SU-DHL-6 (cell line): Measurements from ENCODE around the gene AGBL2.

ENCODE experiments used
- H2AFZ ChIP-seq: fragments of 200-600 bp; sonication (generic); 2 replicates; pipeline ENCODE4 v1.6.1; 2014; ENCODE audit warnings: low read depth, mild to moderate bottlenecking, moderate library complexity, mixed read lengths, antibody characterized with exemption, low read length; ENCODE audit not compliant: severe bottlenecking
- H3F3A ChIP-seq: fragments of 200-600 bp; shearing (Covaris generic); 2 replicates; pipeline ENCODE4 v1.6.0; 2016; ENCODE audit warnings: antibody characterized with exemption, mild to moderate bottlenecking; ENCODE audit not compliant: insufficient read depth
- H3K27ac ChIP-seq: fragments of 200-600 bp; sonication (generic); 2 replicates; pipeline ENCODE4 v1.5.1; 2016; ENCODE audit warnings: low read depth, mild to moderate bottlenecking, low read length, moderate library complexity, mixed read lengths
- H3K27me3 ChIP-seq: fragments of 200-600 bp; sonication (generic), shearing (Covaris generic); 2 replicates; pipeline ENCODE4 v1.6.0; 2014; ENCODE audit warnings: mild to moderate bottlenecking, low read length
- H3K36me3 ChIP-seq: fragments of 200-600 bp; sonication (generic); 2 replicates; pipeline ENCODE4 v1.6.1; 2014; ENCODE audit warnings: mild to moderate bottlenecking, low read length, mixed read lengths
- H3K4me2 ChIP-seq: fragments of 300-600, 200-600 bp; shearing (Covaris generic), sonication (generic); 2 replicates; pipeline ENCODE4 v1.6.0; 2014; ENCODE audit warnings: low read length, low read depth, mild to moderate bottlenecking; ENCODE audit not compliant: poor library complexity, severe bottlenecking
- H3K4me3 ChIP-seq: fragments of 200-600 bp; sonication (generic); 2 replicates; pipeline ENCODE4 v1.5.1; 2014; ENCODE audit warnings: antibody characterized with exemption, low read length, mild to moderate bottlenecking, mixed read lengths; ENCODE audit not compliant: insufficient read depth, poor library complexity, severe bottlenecking
- H3K79me2 ChIP-seq: fragments of 200-600 bp; sonication (generic); 2 replicates; pipeline ENCODE4 v1.6.1; 2014; ENCODE audit warnings: mild to moderate bottlenecking, low read length, moderate library complexity; ENCODE audit not compliant: insufficient read depth
- H3K9ac ChIP-seq: fragments of 200-600 bp; sonication (generic); 2 replicates; pipeline ENCODE4 v1.7.0; 2014; ENCODE audit warnings: mild to moderate bottlenecking, low read length
- H3K9me2 ChIP-seq: fragments of 200-600 bp; sonication (generic); replicated peaks from 2 replicates; pipeline ENCODE4 v1.6.1; 2014; ENCODE audit warnings: low read length; ENCODE audit not compliant: insufficient read depth
- H3K9me3 ChIP-seq: fragments of 200-600 bp; sonication (generic); 2 replicates; pipeline ENCODE4 v1.6.1; 2014; ENCODE audit warnings: low read length, mixed read lengths; ENCODE audit not compliant: insufficient read depth
- H4K20me1 ChIP-seq: fragments of 200-600 bp; sonication (generic); 2 replicates; pipeline ENCODE4 v1.6.1; 2014; ENCODE audit warnings: low read depth, mild to moderate bottlenecking, antibody characterized with exemption, low read length, moderate library complexity, mixed read lengths
- EZH2phosphoT487 ChIP-seq: fragments of 200-600 bp; sonication (generic), shearing (Covaris generic); conservative IDR thresholded peaks from 2 replicates; pipeline ENCODE4 v1.6.1; 2018; ENCODE audit warnings: mild to moderate bottlenecking, antibody characterized with exemption, low read length, moderate library complexity, mixed read lengths
- TF ChIP-seq, protein P1 (sequence below): fragments of 200-600 bp; sonication (generic); IDR thresholded peaks from one replicate; pipeline ENCODE4 v1.5.1; 2017; ENCODE audit warnings: antibody characterized with exemption, mild to moderate bottlenecking, low read length, moderate library complexity; ENCODE audit not compliant: insufficient read depth, poor library complexity, severe bottlenecking

Gene AGBL2

DNA sequence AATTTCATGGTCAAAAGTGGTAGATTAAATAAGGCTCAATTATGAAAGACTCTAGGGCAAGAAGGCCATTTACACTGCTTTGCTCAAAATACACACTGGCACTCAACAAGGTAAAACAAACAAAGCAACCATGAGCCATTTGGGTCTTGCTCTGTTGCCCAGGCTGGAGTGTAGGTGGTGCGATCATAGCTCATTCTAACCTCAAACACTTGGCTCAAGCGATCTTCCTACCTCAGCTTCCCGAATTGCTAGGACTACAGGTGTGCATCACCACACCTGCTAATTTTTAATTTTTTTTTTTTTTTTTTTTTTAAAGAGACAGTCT is 10.9 kb upstream of the AGBL2 start:
- H4K20me1 ChIP-seq: no peaks in the 10 kb centered on the region
- no peaks in the 10 kb centered on the region for H3K79me2 ChIP-seq
- TF ChIP-seq, protein P1, sequence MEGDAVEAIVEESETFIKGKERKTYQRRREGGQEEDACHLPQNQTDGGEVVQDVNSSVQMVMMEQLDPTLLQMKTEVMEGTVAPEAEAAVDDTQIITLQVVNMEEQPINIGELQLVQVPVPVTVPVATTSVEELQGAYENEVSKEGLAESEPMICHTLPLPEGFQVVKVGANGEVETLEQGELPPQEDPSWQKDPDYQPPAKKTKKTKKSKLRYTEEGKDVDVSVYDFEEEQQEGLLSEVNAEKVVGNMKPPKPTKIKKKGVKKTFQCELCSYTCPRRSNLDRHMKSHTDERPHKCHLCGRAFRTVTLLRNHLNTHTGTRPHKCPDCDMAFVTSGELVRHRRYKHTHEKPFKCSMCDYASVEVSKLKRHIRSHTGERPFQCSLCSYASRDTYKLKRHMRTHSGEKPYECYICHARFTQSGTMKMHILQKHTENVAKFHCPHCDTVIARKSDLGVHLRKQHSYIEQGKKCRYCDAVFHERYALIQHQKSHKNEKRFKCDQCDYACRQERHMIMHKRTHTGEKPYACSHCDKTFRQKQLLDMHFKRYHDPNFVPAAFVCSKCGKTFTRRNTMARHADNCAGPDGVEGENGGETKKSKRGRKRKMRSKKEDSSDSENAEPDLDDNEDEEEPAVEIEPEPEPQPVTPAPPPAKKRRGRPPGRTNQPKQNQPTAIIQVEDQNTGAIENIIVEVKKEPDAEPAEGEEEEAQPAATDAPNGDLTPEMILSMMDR: no peak
- no peak for TF ChIP-seq EZH2phosphoT487
- no peak overlapping the region for H3K4me2 ChIP-seq
- no peaks in the 10 kb centered on the region for H3K9me3 ChIP-seq
- no peak overlapping the region for H3K4me3 ChIP-seq
- peaks cover 40% of the 10 kb centered on the region; the same call in 1 of the 2 replicates for H3K36me3 ChIP-seq
- H3K27me3 ChIP-seq: no peaks in the 10 kb centered on the region
- H3F3A ChIP-seq: peaks cover 5% of the 10 kb centered on the region; the same call in 1 of the 2 replicates
- H3K9me2 ChIP-seq: no peaks in the 10 kb centered on the region
- no peak overlapping the region for H3K9ac ChIP-seq
- no peak overlapping the region for H2AFZ ChIP-seq
- H3K27ac ChIP-seq: no peak overlapping the region

DNA sequence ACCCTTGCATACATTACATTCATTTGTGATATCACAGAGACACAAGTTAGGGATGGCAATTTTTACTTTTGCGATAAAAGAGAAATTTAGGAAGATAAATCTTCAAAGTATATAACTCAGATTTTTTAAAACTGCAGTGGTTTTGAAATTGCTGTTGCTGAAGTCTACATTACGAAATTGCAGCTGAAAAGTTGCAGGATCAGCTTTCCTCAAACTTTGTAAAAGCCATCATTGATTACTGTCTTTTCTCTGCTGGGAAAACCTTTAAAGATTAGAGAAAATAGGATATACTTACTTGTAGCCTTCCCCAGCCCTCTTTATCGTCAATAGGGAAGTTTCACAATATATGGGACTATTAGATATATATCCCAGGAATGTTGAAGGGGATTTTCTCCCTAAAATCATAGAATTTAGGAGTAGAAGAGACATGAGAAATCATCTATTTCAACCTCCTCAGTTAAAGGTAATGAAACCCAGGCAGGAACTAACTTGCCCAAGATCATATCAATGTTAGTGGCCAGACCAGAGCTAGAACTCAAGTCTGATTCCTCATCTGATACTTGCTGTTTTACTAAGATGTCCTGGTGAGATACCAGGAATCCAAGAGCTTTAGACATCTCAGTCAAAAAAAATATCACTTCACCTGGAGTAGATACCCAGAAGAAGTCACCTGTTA is 10.4 kb upstream of the AGBL2 start:
- no peaks in the 10 kb centered on the region for H4K20me1 ChIP-seq
- peaks cover 35% of the 10 kb centered on the region; the same call in 1 of the 2 replicates for H3K36me3 ChIP-seq
- no peak overlapping the region for H2AFZ ChIP-seq
- no peak overlapping the region for H3K4me3 ChIP-seq
- no peaks in the 10 kb centered on the region for H3K9me3 ChIP-seq
- TF ChIP-seq, protein P1: no peak
- no peak for TF ChIP-seq EZH2phosphoT487
- H3K9ac ChIP-seq: no peak overlapping the region
- no peaks in the 10 kb centered on the region for H3K79me2 ChIP-seq
- no peaks in the 10 kb centered on the region for H3K27me3 ChIP-seq
- peaks cover 5% of the 10 kb centered on the region; the same call in 1 of the 2 replicates for H3F3A ChIP-seq
- no peak overlapping the region for H3K4me2 ChIP-seq
- H3K27ac ChIP-seq: no peak overlapping the region
- no peaks in the 10 kb centered on the region for H3K9me2 ChIP-seq

DNA sequence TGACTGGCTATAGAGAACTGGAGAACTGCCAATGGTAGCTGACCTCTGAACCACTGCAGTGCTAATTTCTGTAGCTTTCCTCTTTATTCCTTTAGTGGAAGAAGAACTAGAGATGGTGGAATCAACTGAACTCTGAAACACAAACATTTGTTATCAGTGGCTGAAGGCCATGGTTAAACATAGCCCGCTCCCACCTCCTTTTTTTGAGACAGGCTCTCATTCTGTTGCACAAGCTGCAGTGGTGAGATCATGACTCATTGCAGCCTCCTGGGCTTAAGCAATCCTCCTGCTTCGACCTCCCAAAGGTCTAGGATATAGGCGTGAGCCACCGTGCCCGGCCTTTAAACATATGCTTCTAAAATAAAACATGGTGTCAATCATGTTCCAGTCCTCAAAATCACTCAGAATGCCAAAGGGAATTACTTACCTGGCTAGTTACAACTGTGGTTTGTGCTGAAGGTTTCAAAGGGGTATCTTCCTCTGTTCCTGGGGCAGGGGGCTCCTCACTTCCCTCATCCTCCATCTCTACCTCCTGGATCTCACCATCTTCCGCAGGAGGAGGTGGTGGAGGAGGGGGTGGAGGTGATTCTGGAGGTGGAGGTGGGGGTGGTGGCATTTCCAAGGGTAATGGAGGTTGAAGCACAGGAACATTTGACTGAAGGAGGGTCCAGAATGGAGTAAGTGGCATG is 9.0 kb upstream of the AGBL2 start:
- no peak overlapping the region for H3K27ac ChIP-seq

More for the DNA sequence above, 9.0 kb upstream of the AGBL2 start:
- TF ChIP-seq EZH2phosphoT487: no peak
- TF ChIP-seq, protein P1: no peak
- Histone ChIP-seq H2AFZ (no peak overlapping the region), H3K9me2 (no peaks in the 10 kb centered on the region), H3K4me3 (no peak overlapping the region), H3K79me2 (no peaks in the 10 kb centered on the region), H3K4me2 (no peak overlapping the region), H3K36me3 (peaks cover 29% of the 10 kb centered on the region; the same call in 1 of the 2 replicates), H3K9me3 (no peaks in the 10 kb centered on the region), H3K9ac (no peak overlapping the region), H4K20me1 (no peaks in the 10 kb centered on the region), H3K27me3 (no peaks in the 10 kb centered on the region), H3F3A (peaks cover 5% of the 10 kb centered on the region; the same call in 1 of the 2 replicates)
